K562 (cell line): ENCODE results near the gene SIT1. TPM values are rescaled to one million over a fixed set of nuclear protein-coding genes. Genes with fewer than 3 reads are reported as not detected.
"Not testable (repeated sequence)": the region's sequence is repeated elsewhere in the genome, so short reads cannot be mapped to it uniquely, and the experiment has no call there.

Source experiments
- ATAC-seq: fragments of 200-7000 bp; cut with Tn5 transposase; 3 replicates; pipeline ENCODE4 v1.9.1; 2020; ENCODE audit warnings: moderate library complexity
- BruUV-seq: library from RNA; stranded (reverse); fragments of 400-500 nt; replicated peaks from 2 replicates; lab custom pipeline; 2021; lab: Mats Ljungman, UMichigan
- CTCF ChIA-PET: fragments of 300-600 bp; formaldehyde crosslinking; extraction: SDS; loops from one replicate; lab custom pipeline; 2021; ENCODE audit warnings: low intra/inter-chr PET ratio; lab: Yijun Ruan, JAX
- POLR2A ChIA-PET: fragments of 300-600, 350-650 bp; sonication (Branson Sonifier 250); formaldehyde crosslinking; extraction: SDS; loops from one replicate; lab custom pipeline; 2021; ENCODE audit warnings: antibody characterized with exemption, inconsistent platforms; lab: Yijun Ruan, JAX
- DNase-seq, 4 experiments: peaks; one replicate each; pipeline versions ENCODE4 v3.0.0 to v3.0.0-alpha.2; 2011 to 2018; ENCODE audit warnings: low spot score in 3 of 4, mixed read lengths in 3 of 4; ENCODE audit errors: extremely low read depth in 1 of 4
- FAIRE-seq: peaks from 2 replicates; lab custom pipeline; 2011; peaks lifted over from hg19 to GRCh38; lab: Jason Lieb, UNC
- H2AFZ ChIP-seq: 2 replicates; pipeline ENCODE4 v1.6.0; 2011; ENCODE audit warnings: low read depth, low read length, control low read depth, inconsistent platforms
- H3K27ac ChIP-seq: fragments of 200-600 bp; 3 replicates; pipeline ENCODE4 v1.8.0; 2011; ENCODE audit warnings: low read depth, mild to moderate bottlenecking, control low read depth, inconsistent platforms, low read length, moderate library complexity, mixed read lengths; ENCODE audit errors: extremely low read depth
- H3K27me3 ChIP-seq, 2 experiments: fragments of 300-600 bp in 1 of 2; 2 replicates in 1 of 2; 3 replicates in 1 of 2; pipeline versions ENCODE4 v1.6.0 to v1.8.0; 2011; ENCODE audit warnings: inconsistent platforms in 2 of 2, low read length in 2 of 2, mild to moderate bottlenecking in 1 of 2, mixed read lengths in 1 of 2, moderate library complexity in 1 of 2; ENCODE audit not compliant: control insufficient read depth in 2 of 2, insufficient read depth in 2 of 2
- H3K36me3 ChIP-seq: fragments of 300-600 bp; 3 replicates; pipeline ENCODE4 v1.8.0; 2011; ENCODE audit warnings: mild to moderate bottlenecking, low read length, inconsistent platforms; ENCODE audit not compliant: control insufficient read depth, insufficient read depth
- H3K4me1 ChIP-seq, 2 experiments: fragments of 200-600 bp in 1 of 2; replicated peaks in 1 of 2; 2 replicates in 1 of 2; 3 replicates in 1 of 2; pipeline versions ENCODE4 v1.5.1 to v1.8.0; 2011; ENCODE audit warnings: inconsistent platforms in 2 of 2, low read length in 2 of 2, mild to moderate bottlenecking in 1 of 2, mixed read lengths in 1 of 2, moderate library complexity in 1 of 2; ENCODE audit not compliant: control insufficient read depth in 2 of 2, insufficient read depth in 2 of 2
- H3K4me2 ChIP-seq: 2 replicates; pipeline ENCODE4 v1.6.1; 2011; ENCODE audit warnings: low read length, control low read depth, inconsistent platforms, mixed read lengths; ENCODE audit not compliant: insufficient read depth
- H3K4me3 ChIP-seq: fragments of 200-600 bp; sonication (generic), shearing (Covaris generic); 2 replicates; pipeline ENCODE4 v1.5.1; 2016; ENCODE audit warnings: control low read depth, inconsistent platforms
- H3K79me2 ChIP-seq: fragments of 200-600 bp; 3 replicates; pipeline ENCODE4 v1.8.0; 2011; ENCODE audit warnings: low read length, inconsistent platforms; ENCODE audit not compliant: control insufficient read depth, insufficient read depth
- H3K9ac ChIP-seq, 2 experiments: 2 replicates each; pipeline versions ENCODE4 v1.6.0 to v1.6.1; 2011; ENCODE audit warnings: low read depth in 2 of 2, low read length in 2 of 2, control low read depth in 1 of 2, inconsistent platforms in 1 of 2, mild to moderate bottlenecking in 1 of 2, mixed read lengths in 1 of 2; ENCODE audit not compliant: insufficient read depth in 1 of 2
- H3K9me1 ChIP-seq: one replicate; pipeline ENCODE4 v1.6.0; 2011; ENCODE audit warnings: inconsistent platforms, mild to moderate bottlenecking, low read length, moderate library complexity; ENCODE audit not compliant: control insufficient read depth, insufficient read depth
- H3K9me3 ChIP-seq: replicated peaks from 2 replicates; pipeline ENCODE4 v1.5.1; 2011; ENCODE audit warnings: low read depth, low read length, inconsistent platforms; ENCODE audit not compliant: control insufficient read depth, insufficient read depth
- H4K20me1 ChIP-seq: replicated peaks from 2 replicates; pipeline ENCODE4 v1.6.1; 2011; ENCODE audit warnings: low read length, inconsistent platforms, mixed read lengths; ENCODE audit not compliant: control insufficient read depth, insufficient read depth
- FOXM1 ChIP-seq, 2 experiments: fragments of 450-650 bp in 1 of 2; sonication (generic) in 1 of 2; formaldehyde crosslinking in 1 of 2; IDR thresholded peaks; 2 replicates each; pipeline versions ENCODE4 v1.6.1 to v1.9.0; 2017 to 2022; ENCODE audit warnings: low read depth in 2 of 2, mild to moderate bottlenecking in 2 of 2, missing genetic modification reagents in 1 of 2, moderate library complexity in 1 of 2
- NR2C1 ChIP-seq, 2 experiments: fragments of 450-650 bp; IDR thresholded peaks; 2 replicates each; pipeline ENCODE4 v1.6.1; 2017; ENCODE audit warnings: mild to moderate bottlenecking in 2 of 2, antibody characterized with exemption in 1 of 2, inconsistent platforms in 1 of 2, missing compliant biosample characterization in 1 of 2, missing genetic modification characterization in 1 of 2
- SREBF2 ChIP-seq: sonication (generic); formaldehyde crosslinking; IDR thresholded peaks from 2 replicates; pipeline ENCODE4 v1.4.0; 2020; ENCODE audit warnings: mild to moderate bottlenecking, missing genetic modification reagents
- ZNF57 ChIP-seq: fragments of 450-650 bp; formaldehyde crosslinking; IDR thresholded peaks from 2 replicates; pipeline ENCODE4 v1.4.0; 2020; ENCODE audit warnings: mild to moderate bottlenecking, moderate library complexity
- ZNF695 ChIP-seq: fragments of 450-650 bp; formaldehyde crosslinking; IDR thresholded peaks from 2 replicates; pipeline ENCODE4 v1.4.0; 2020; ENCODE audit warnings: mild to moderate bottlenecking, moderate library complexity
- WGBS: fragments of 100-300 bp; shearing (Covaris generic); methylation state at CpG from one replicate; pipeline ENCODE4 v1.1.6; 2016; ENCODE audit warnings: low coverage, mixed read lengths; ENCODE audit not compliant: insufficient coverage; ENCODE audit errors: missing lambda C conversion rate; 5-methylcytosine and 5-hydroxymethylcytosine counted together
- in situ Hi-C: fragments of 300-500 bp; cut with MboI; formaldehyde crosslinking; loops from 4 replicates; pipeline ENCODE4 v1.15.0; 2018; ENCODE audit warnings: inconsistent platforms, mixed read lengths
- intact Hi-C: fragments of 100-400 bp; cut with micrococcal nuclease; formaldehyde crosslinking; loops from 2 replicates; pipeline ENCODE4 v1.14.2; 2022
- polyA plus RNA-seq, 8 experiments: library from polyadenylated mRNA; depleted of rRNA in 4 of 8; stranded (reverse) in 5 of 8; unstranded in 3 of 8; fragments of >200 nt; fragmentation: Nextera tagmentation in 2 of 8; fragmentation: Illumina TruSeq in 1 of 8; extraction: Ambion mirVana in 2 of 8; extraction: Trizol in 1 of 8; gene quantifications; 2 replicates each; pipeline versions ENCODE4 v1.2.1 to v1.2.3, GENCODE V29; 2011 to 2014; ENCODE audit warnings: inconsistent platforms in 1 of 8, missing spikeins in 1 of 8
- total RNA-seq, 7 experiments: library from RNA; depleted of rRNA in 6 of 7; stranded (reverse); fragments of >200 nt in 6 of 7; fragmentation: Illumina TruSeq in 2 of 7; extraction: Trizol in 2 of 7; gene quantifications; 2 replicates each; pipeline versions ENCODE4 v1.2.1 to v1.2.3, GENCODE V29; 2011 to 2021; ENCODE audit warnings: low replicate concordance in 1 of 7
- TF ChIP-seq, protein P1 (sequence below): sonication (generic); formaldehyde crosslinking; IDR thresholded peaks from 2 replicates; pipeline ENCODE4 v1.9.0; 2022; ENCODE audit warnings: mild to moderate bottlenecking, missing genetic modification reagents
- TF ChIP-seq, protein P2 (sequence below): sonication (generic); formaldehyde crosslinking; IDR thresholded peaks from 2 replicates; pipeline ENCODE4 v1.8.0; 2022; ENCODE audit warnings: mild to moderate bottlenecking, missing genetic modification reagents
- TF ChIP-seq, protein P3 (sequence below): sonication (generic); formaldehyde crosslinking; IDR thresholded peaks from 2 replicates; pipeline ENCODE4 v1.8.0; 2023; ENCODE audit warnings: mild to moderate bottlenecking, missing genetic modification reagents

SIT1 gene
- total and polyA plus RNA-seq, 9 of the 15 experiments (the other 6 are each of a cell fraction or from before 2014, with no cell fraction given) = not detected

DNA sequence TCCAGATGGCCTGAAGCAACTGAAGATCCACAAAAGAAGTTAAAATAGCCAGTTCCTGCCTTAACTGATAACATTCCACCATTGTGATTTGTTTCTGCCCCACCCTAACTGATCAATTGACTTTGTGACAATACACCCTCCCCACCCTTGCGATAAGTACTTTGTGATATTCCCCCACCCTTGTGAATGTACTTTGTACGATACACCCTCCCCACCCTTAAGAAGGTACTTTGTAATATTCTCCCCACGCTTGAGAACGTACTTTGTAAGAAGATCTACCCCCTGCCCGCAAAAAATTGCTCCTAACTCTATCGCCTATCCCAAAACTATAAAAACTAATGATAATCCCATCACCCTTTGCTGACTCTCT is 13.9 kb downstream of the SIT1 start:
- H4K20me1 ChIP-seq, H3K27me3 ChIP-seq, in situ Hi-C loops, H2AFZ ChIP-seq, H3K27ac ChIP-seq, DNase-seq, H3K4me1 ChIP-seq, CTCF ChIA-PET, H3K79me2 ChIP-seq, ATAC-seq, H3K9ac ChIP-seq, FAIRE-seq, H3K36me3 ChIP-seq, H3K9me3 ChIP-seq, BruUV-seq, intact Hi-C loops, H3K4me3 ChIP-seq, H3K4me2 ChIP-seq, POLR2A ChIA-PET, H3K9me1 ChIP-seq: not testable (repeated sequence)
- WGBS = 81% methylated on average over 6 of the region's 6 CpGs
- TF ChIP-seq ZNF57 (CRISPR knock-in tag) = peak; percentile 95

DNA sequence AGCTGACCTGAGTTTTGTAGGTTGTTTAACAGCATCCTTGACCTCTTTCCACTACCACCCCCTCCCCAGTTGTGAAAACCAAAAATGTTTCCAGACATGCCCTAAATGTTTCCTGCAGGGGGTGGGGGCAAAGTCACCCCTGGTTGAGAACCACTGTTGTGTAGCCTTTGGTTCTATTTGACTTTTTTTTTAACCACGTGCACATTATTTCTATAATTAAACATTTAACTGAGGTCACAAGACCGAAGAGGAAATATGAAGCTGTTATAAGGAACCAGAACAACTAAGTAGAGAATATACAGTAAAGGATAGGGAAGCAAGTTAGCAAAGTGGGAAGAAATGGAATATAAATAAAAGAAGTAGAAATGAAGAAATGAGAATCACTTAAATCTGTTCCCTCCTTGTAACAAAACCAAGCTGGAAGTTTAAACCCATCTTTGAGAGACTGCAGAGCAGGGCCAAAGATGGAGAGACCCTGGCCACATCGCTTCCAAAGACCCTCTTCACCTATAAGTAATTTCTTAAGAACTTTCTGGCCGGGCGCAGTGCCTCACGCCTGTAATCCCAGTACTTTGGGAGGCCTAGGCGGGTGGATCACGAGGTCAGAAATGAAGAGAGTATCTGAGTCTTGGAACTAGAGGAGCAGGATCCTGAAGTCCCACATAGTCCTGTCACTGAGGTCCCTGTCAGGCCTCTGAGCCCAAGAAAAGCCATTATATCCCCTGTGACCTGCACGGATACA is 14.4 kb downstream of the SIT1 start:
- no peak for FAIRE-seq
- no peak overlapping the region for H3K4me3 ChIP-seq
- no peaks in the 10 kb centered on the region for H3K27me3 ChIP-seq
- ChIA-PET POLR2A (no interaction called here), CTCF (no interaction called here)
- no peaks in the 10 kb centered on the region for H3K79me2 ChIP-seq
- BruUV-seq = no TSS peak
- no peak for ATAC-seq
- TF ChIP-seq, protein P1, sequence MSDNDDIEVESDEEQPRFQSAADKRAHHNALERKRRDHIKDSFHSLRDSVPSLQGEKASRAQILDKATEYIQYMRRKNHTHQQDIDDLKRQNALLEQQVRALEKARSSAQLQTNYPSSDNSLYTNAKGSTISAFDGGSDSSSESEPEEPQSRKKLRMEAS (CRISPR knock-in tag) = no peak
- TF ChIP-seq ZNF695 (CRISPR knock-in tag) (no peak), NR2C1 (IDR thresholded peaks at IDR 0.05) (no peak), NR2C1 (tag; IDR thresholded peaks at IDR 0.05) (no peak), SREBF2 (CRISPR knock-in tag) (no peak), FOXM1 (IDR thresholded peaks at IDR 0.05; ENCODE audit: low read depth) (no peak), FOXM1 (CRISPR knock-in tag; IDR thresholded peaks at IDR 0.05; ENCODE audit: low read depth) (no peak)
- TF ChIP-seq, protein P2, sequence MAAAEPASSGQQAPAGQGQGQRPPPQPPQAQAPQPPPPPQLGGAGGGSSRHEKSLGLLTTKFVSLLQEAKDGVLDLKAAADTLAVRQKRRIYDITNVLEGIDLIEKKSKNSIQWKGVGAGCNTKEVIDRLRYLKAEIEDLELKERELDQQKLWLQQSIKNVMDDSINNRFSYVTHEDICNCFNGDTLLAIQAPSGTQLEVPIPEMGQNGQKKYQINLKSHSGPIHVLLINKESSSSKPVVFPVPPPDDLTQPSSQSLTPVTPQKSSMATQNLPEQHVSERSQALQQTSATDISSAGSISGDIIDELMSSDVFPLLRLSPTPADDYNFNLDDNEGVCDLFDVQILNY (CRISPR knock-in tag) = no peak
- TF ChIP-seq, protein P3, sequence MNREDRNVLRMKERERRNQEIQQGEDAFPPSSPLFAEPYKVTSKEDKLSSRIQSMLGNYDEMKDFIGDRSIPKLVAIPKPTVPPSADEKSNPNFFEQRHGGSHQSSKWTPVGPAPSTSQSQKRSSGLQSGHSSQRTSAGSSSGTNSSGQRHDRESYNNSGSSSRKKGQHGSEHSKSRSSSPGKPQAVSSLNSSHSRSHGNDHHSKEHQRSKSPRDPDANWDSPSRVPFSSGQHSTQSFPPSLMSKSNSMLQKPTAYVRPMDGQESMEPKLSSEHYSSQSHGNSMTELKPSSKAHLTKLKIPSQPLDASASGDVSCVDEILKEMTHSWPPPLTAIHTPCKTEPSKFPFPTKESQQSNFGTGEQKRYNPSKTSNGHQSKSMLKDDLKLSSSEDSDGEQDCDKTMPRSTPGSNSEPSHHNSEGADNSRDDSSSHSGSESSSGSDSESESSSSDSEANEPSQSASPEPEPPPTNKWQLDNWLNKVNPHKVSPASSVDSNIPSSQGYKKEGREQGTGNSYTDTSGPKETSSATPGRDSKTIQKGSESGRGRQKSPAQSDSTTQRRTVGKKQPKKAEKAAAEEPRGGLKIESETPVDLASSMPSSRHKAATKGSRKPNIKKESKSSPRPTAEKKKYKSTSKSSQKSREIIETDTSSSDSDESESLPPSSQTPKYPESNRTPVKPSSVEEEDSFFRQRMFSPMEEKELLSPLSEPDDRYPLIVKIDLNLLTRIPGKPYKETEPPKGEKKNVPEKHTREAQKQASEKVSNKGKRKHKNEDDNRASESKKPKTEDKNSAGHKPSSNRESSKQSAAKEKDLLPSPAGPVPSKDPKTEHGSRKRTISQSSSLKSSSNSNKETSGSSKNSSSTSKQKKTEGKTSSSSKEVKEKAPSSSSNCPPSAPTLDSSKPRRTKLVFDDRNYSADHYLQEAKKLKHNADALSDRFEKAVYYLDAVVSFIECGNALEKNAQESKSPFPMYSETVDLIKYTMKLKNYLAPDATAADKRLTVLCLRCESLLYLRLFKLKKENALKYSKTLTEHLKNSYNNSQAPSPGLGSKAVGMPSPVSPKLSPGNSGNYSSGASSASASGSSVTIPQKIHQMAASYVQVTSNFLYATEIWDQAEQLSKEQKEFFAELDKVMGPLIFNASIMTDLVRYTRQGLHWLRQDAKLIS (CRISPR knock-in tag) = no peak
- no peaks in the 10 kb centered on the region for H3K4me1 ChIP-seq
- no peak for DNase-seq
- in situ Hi-C loops (no loop called here), intact Hi-C loops (no loop called here)
- H3K4me2 ChIP-seq = no peak overlapping the region
- no peak overlapping the region for H3K27ac ChIP-seq
- no peaks in the 10 kb centered on the region for H3K9me1 ChIP-seq
- H3K36me3 ChIP-seq = no peaks in the 10 kb centered on the region
- no peaks in the 10 kb centered on the region for H3K9me3 ChIP-seq
- H4K20me1 ChIP-seq = no peaks in the 10 kb centered on the region
- H3K9ac ChIP-seq = no peak overlapping the region
- H2AFZ ChIP-seq = no peak overlapping the region
- WGBS = 61% methylated on average over 9 of the region's 9 CpGs
